ENCODE results near the gene COG4.

- TF ChIP-seq CTCF (IDR thresholded peaks at IDR 0.05 in 2 of 3, conservative IDR thresholded peaks at IDR 0.05 in 1 of 3; ENCODE audit: borderline replicate concordance in 1 of 3, insufficient read depth in 1 of 3, low read depth in 2 of 3, low read length in 2 of 3) (no peak), YY1 (IDR thresholded peaks at IDR 0.05; ENCODE audit: extremely low read depth, insufficient replicate concordance, low read depth, low read length) (no peak), EZH2 (IDR thresholded peaks at IDR 0.05) (no peak), RAD21 (IDR thresholded peaks at IDR 0.05; ENCODE audit: low read depth) (no peak), ELF1 (IDR thresholded peaks at IDR 0.05; ENCODE audit: borderline replicate concordance, low read depth) (no peak), CEBPB (IDR thresholded peaks at IDR 0.05; ENCODE audit: low read depth) (no peak), ZFX (IDR thresholded peaks at IDR 0.05) (no peak), POLR2AphosphoS5 (IDR thresholded peaks at IDR 0.05; ENCODE audit: low read depth, low read length) (no peak), POLR2A (IDR thresholded peaks at IDR 0.05; ENCODE audit: borderline replicate concordance, extremely low read depth, insufficient read depth, insufficient read length) (no peak), SIN3A (IDR thresholded peaks at IDR 0.05; ENCODE audit: low read depth) (no peak)
- TF ChIP-seq, protein P1, sequence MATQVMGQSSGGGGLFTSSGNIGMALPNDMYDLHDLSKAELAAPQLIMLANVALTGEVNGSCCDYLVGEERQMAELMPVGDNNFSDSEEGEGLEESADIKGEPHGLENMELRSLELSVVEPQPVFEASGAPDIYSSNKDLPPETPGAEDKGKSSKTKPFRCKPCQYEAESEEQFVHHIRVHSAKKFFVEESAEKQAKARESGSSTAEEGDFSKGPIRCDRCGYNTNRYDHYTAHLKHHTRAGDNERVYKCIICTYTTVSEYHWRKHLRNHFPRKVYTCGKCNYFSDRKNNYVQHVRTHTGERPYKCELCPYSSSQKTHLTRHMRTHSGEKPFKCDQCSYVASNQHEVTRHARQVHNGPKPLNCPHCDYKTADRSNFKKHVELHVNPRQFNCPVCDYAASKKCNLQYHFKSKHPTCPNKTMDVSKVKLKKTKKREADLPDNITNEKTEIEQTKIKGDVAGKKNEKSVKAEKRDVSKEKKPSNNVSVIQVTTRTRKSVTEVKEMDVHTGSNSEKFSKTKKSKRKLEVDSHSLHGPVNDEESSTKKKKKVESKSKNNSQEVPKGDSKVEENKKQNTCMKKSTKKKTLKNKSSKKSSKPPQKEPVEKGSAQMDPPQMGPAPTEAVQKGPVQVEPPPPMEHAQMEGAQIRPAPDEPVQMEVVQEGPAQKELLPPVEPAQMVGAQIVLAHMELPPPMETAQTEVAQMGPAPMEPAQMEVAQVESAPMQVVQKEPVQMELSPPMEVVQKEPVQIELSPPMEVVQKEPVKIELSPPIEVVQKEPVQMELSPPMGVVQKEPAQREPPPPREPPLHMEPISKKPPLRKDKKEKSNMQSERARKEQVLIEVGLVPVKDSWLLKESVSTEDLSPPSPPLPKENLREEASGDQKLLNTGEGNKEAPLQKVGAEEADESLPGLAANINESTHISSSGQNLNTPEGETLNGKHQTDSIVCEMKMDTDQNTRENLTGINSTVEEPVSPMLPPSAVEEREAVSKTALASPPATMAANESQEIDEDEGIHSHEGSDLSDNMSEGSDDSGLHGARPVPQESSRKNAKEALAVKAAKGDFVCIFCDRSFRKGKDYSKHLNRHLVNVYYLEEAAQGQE (IDR thresholded peaks at IDR 0.05; ENCODE audit: low read depth): no peak
Measured at GRCh38 chr16:70437017-70437581, 86.3 kb downstream of the COG4 start.
